ENCODE results near the gene FCGR2B. TPM values are rescaled to one million over a fixed set of nuclear protein-coding genes. Genes with fewer than 3 reads are reported as not detected.
A peak's percentile ranks its signal among the peaks of the same experiment; 100 is the strongest.

Gene FCGR2B
- total and polyA plus RNA-seq, 12 donors, result 2.1 to 32.1 (median 17.7) TPM

DNA sequence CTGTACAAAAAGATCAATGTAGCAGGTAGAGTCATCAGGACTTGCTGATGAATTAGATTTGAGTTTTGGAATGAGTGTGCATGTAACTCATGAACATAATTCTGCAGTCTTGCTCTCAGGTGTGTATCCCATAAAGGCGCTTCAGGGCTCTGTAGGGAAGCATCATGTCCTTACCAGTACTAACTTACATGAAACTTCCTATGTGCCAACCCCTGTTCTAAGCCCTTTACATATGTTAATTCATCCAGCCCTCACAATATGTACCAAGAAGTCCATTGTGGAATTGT is 56.3 kb downstream of the FCGR2B start:
- Histone ChIP-seq H3K4me1 (replicated peaks in 1 of 2) (no peaks in the 10 kb centered on the region), H3K27ac (no peak overlapping the region), H3K36me3 (replicated peaks in 1 of 2) (no peaks in the 10 kb centered on the region), H3K4me3 (no peak overlapping the region), H3K27me3 (peaks cover 10% of the 10 kb centered on the region), H3K9me3 (replicated peaks in 1 of 3) (no peaks in the 10 kb centered on the region)
- WGBS, 4 donors, result 75 to 100% (median 98%) methylated on average over 1 of the region's 1 CpG
- TF ChIP-seq, protein P1, sequence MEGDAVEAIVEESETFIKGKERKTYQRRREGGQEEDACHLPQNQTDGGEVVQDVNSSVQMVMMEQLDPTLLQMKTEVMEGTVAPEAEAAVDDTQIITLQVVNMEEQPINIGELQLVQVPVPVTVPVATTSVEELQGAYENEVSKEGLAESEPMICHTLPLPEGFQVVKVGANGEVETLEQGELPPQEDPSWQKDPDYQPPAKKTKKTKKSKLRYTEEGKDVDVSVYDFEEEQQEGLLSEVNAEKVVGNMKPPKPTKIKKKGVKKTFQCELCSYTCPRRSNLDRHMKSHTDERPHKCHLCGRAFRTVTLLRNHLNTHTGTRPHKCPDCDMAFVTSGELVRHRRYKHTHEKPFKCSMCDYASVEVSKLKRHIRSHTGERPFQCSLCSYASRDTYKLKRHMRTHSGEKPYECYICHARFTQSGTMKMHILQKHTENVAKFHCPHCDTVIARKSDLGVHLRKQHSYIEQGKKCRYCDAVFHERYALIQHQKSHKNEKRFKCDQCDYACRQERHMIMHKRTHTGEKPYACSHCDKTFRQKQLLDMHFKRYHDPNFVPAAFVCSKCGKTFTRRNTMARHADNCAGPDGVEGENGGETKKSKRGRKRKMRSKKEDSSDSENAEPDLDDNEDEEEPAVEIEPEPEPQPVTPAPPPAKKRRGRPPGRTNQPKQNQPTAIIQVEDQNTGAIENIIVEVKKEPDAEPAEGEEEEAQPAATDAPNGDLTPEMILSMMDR (IDR thresholded peaks at IDR 0.05), result no peak
- TF ChIP-seq POLR2A (IDR thresholded peaks at IDR 0.05), result no peak
- DNase-seq, result no peak
- intact Hi-C loops (cut with DNase I), result no loop called here

- intact Hi-C loops (cut with DNase I), result no loop called here
- no peaks in the 10 kb centered on the region for H3K9me3 ChIP-seq (replicated peaks in 1 of 3)
- peaks cover 0 to 1% of the 10 kb centered on the region in 2 donors for H3K4me1 ChIP-seq (replicated peaks in 1 of 2)
- H3K36me3 ChIP-seq (replicated peaks in 1 of 2), result no peaks in the 10 kb centered on the region
- TF ChIP-seq, protein P1 (IDR thresholded peaks at IDR 0.05), result no peak
- no peak for TF ChIP-seq POLR2A (IDR thresholded peaks at IDR 0.05)
- WGBS, 4 donors, result 85 to 94% (median 88%) methylated on average over 1 of the region's 1 CpG
- DNase-seq, result no peak
- peaks cover 14% of the 10 kb centered on the region for H3K27me3 ChIP-seq
- no peak overlapping the region for H3K27ac ChIP-seq
- H3K4me3 ChIP-seq, result no peak overlapping the region
Observed at GRCh38 chr1:161720422-161720821, 57.5 kb downstream of the FCGR2B start.

DNA sequence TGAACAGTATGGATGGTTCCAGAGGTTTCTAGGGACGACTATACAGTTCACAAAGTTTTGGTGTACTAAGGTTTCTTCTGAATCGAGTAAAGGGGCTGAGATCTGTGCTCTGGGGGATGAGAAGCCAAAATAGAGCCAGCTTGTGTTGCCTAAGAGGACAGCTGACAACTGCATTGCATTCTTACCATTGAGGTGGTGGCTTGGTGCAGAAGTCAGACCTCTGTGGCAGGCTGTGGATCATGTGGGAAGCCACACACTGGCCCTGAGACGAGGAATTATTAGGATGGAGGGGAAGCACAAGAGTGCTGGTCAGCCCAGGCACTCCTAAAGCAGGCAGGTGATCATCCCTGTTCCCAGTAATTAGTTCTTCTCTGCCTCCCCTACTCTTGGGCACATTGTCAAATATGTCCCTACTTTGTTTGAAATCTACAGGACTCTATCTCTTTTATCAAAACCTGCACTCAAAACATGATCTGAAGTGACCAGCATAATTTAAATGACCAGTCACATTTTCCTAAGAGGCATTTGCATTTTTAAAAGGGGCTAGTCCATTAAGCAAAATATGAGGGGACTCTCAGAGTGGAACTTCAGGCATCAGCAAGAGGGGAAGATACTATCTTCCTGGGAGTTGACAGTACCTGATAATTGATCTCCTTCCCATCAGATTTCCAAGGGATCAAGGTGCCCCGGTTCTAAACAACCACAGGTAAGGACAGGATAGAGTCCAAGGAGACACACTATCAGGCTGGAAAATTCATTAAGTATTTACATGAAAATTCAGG is 58.2 kb downstream of the FCGR2B start, which contains the start of gene FCRLB:
Gene FCRLB, plus strand, starts transcription at position 589 of the 782 bp plus-strand sequence. CDS start 1,129 bp downstream, outside the sequence.
- no peak for DNase-seq
- TF ChIP-seq, protein P1 (IDR thresholded peaks at IDR 0.05), result no peak
- no peak for TF ChIP-seq POLR2A (IDR thresholded peaks at IDR 0.05)
- no peak within 1 kb of the TSS for H3K27ac ChIP-seq
- 24 to 71% (median 37%) methylated on average over 4 of the region's 4 CpGs for WGBS, 4 donors
- peaks cover 0 to 8% of the 10 kb centered on the region in 2 donors for H3K4me1 ChIP-seq (replicated peaks in 1 of 2)
- intact Hi-C loops (cut with DNase I), result no loop called here
- no peak within 1 kb of the TSS for H3K4me3 ChIP-seq
- peaks cover 14% of the 10 kb centered on the region for H3K27me3 ChIP-seq
- no peaks in the 10 kb centered on the region for H3K36me3 ChIP-seq (replicated peaks in 1 of 2)
- no peaks in the 10 kb centered on the region for H3K9me3 ChIP-seq (replicated peaks in 1 of 3)

DNA sequence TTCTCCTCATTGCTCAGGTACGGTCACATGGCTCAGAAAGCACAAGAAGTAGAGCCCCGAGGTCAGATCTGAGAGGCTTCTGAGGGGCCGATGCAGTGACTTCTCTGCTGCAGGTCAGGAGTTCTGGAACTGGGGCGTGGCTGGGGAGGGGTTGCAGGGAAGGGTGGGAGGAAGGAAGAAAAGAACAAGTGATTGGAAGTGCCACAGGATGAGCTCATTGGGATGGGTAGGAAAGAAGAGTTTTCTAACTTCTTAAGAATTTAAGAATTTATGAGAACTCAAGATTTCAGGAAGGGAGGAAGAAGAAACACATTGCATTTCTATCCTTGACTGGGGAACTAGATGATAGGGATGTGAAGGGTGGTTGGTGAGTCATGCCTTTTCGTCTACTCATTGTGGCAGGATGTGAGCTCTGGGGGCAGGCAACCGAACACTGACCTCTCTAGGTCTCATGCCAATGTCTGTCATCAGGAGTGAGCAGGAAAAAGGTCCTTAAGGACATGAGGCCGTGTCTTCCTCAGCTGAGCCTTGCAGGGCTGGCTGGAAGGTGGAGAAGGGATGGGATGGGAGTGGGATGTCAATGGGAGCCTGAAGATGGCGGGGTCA is 58.9 kb downstream of the FCGR2B start:
- Histone ChIP-seq H3K27ac (no peak overlapping the region), H3K27me3 (peaks cover 14% of the 10 kb centered on the region), H3K4me3 (no peak overlapping the region), H3K9me3 (replicated peaks in 1 of 3) (no peaks in the 10 kb centered on the region), H3K4me1 (replicated peaks in 1 of 2) (peaks cover 0 to 10% of the 10 kb centered on the region in 2 donors), H3K36me3 (replicated peaks in 1 of 2) (no peaks in the 10 kb centered on the region)
- WGBS, 4 donors, result 53 to 61% (median 56%) methylated on average over 8 of the region's 8 CpGs
- TF ChIP-seq POLR2A (IDR thresholded peaks at IDR 0.05), result no peak
- TF ChIP-seq, protein P1 (IDR thresholded peaks at IDR 0.05), result no peak
- intact Hi-C loops (cut with DNase I), result no loop called here
- DNase-seq, result peak in 1 of 7 donors; percentile 23
